Posterior vena cava (tissue), 2 donors: ENCODE measurements around the gene C1orf35. TPM values are rescaled to one million over a fixed set of nuclear protein-coding genes. Genes with fewer than 3 reads are reported as not detected.

Experiments
- DNase-seq: peaks from one replicate; pipeline ENCODE4 v3.0.0-alpha.2; 2020; ENCODE audit warnings: low spot score
- intact Hi-C, 2 donors: fragments of 100-400 bp; cut with DNase I; formaldehyde crosslinking; loops; one replicate each; pipeline versions ENCODE4 v1.14.1 to v1.14.2; 2022 to 2023
- total RNA-seq, 2 donors: library from RNA; stranded (reverse); fragmentation: NEBNext Ultra II Directional; extraction: Animal tissue kit (Norgen Biotek cat#: 25700); gene quantifications; one replicate each; pipeline ENCODE4 v1.2.1, GENCODE V29; 2021
- donor health status: DM: yes; HTN: yes; CAD: no.
- donor health status: DM: yes; HTN: yes; CAD: no.

Gene C1orf35
- total RNA-seq, 2 donors from 2014 or later: 7.8 to 8.0 TPM

DNA sequence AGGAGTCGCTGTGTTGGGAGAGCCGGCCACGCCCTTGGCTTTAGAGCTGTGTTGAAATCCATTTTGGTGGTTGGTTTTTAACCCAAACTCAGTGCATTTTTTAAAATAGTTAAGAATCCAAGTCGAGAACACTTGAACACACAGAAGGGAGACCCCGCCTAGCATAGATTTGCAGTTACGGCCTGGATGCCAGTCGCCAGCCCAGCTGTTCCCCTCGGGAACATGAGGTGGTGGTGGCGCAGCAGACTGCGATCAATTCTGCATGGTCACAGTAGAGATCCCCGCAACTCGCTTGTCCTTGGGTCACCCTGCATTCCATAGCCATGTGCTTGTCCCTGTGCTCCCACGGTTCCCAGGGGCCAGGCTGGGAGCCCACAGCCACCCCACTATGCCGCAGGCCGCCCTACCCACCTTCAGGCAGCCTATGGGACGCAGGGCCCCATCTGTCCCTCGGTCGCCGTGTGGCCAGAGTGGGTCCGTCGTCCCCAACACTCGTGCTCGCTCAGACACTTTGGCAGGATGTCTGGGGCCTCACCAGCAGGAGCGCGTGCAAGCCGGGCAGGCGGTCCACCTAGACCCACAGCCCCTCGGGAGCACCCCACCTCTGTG is 4.7 kb downstream of the C1orf35 start:
- DNase-seq: peak; percentile 73
- intact Hi-C loops: no loop called here

DNA sequence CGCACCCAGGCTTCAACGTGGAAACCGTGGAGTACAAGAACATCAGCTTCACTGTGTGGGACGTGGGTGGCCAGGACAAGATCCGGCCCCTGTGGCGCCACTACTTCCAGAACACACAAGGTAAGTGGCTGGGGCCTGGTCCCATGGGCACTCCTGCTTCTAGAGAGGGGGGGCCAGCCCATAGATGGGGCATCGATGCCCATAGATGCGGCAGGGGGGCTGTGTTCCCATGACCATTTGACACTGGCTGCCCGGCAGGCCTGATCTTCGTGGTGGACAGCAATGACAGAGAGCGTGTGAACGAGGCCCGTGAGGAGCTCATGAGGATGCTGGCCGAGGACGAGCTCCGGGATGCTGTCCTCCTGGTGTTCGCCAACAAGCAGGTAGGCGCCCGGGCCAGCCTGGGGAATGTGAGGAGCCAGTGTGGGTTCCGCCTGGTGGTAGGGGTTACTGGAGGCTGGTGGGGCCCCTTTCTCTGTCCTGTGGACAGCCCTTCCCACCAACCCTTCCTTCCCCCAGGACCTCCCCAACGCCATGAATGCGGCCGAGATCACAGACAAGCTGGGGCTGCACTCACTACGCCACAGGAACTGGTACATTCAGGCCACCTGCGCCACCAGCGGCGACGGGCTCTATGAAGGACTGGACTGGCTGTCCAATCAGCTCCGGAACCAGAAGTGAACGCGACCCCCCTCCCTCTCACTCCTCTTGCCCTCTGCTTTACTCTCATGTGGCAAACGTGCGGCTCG is 5.6 kb downstream of the C1orf35 start:
- intact Hi-C loops: no loop called here
- DNase-seq: peak; percentile 79

GRCh38 chr1:228096416-228097332 is 6.5 kb downstream of the C1orf35 start:
- DNase-seq: peak; percentile 66
- intact Hi-C loops: no loop called here

- no peak for DNase-seq
- intact Hi-C loops: no loop called here
Measured at GRCh38 chr1:228095938-228096337, 7.2 kb downstream of the C1orf35 start.

DNA sequence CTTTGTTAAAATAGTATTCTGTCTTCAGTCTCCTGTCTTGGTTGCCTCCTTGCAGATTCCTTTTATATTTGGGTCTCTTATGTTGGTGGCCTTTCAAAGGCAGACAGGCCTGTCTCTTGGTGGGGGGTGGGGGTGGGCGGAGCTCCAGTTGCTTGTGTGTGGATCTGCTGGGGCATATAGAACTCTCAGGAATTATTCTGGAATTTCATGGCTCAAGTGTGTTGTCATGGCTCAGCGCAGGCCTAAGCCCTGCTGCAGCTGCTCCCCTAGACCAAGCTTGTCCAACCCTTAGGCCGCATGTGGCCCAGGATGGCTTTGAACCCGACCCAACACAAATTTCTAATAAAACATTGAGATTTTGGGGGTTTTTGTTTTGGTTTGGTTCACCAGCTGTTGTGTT is 8.0 kb downstream of the C1orf35 start:
- intact Hi-C loops: no loop called here
- no peak for DNase-seq

DNA sequence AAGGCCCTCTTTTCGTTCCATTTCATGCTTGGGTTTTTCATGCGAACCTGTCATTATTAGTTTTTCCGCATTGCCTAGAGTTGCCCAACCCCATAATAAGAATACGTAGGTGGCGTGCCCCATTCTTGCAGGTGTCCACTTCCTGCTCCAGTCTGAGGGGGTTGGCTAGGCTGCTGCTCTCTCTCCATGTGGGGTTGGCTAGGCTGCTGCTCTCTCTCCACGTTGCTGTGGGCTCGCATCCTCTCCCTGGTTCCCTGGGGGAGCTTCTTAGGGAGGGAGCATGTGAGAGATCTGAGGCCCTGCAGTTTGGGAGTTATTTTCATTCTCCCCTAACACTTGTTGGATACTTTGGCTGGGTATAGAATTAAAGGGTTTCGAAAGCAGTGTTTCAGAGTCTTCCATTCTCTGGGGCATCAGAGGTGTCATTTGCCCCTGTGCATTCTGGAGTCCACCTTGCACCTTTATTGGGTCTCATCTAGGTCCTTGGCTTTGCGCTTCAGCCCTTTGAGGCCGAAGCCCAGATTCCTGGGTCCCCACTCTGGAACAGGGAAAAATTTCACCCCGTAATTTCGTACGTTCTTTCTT is 8.6 kb downstream of the C1orf35 start:
- peak; percentile 43 for DNase-seq

GRCh38 chr1:228093050-228093906 is 9.8 kb downstream of the C1orf35 start:
- peak; percentile 45 for DNase-seq
- intact Hi-C loops: no loop called here

More for the DNA sequence above, 8.6 kb downstream of the C1orf35 start:
- intact Hi-C loops: no loop called here

DNA sequence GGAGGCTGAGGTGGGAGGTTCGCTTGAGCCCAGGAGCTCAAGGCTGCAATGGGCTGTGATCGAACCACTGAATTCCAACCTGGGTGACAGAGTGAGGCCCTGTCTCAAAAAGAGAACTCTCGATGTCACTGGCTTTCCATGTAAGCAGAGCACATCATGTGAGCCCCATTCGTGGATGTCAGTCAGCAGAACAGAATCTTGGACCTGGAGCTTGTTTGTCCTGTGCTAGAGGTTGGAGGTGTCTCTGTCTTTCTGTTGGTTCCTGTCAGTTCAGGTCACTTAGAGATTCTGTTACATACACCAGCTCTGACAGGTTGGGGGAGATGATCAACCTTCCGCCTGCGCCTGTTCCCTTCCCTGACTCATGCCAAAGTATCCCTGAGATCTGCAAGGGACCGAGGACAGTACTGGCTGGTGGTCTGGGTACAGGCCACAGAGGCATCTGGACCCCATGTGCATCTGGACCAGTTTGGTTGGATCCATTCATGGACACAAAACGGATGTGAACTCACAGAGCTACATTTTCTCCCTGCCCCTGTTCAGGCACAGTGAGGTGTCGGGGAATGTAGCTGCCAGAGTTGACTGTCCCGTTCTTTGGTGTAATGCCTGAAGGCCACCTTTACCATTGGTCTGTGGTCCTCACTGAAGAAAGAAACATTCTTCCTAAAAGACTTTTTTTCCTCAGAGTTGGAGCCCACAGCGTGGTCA is 10.6 kb downstream of the C1orf35 start:
- intact Hi-C loops: no loop called here
- DNase-seq: peak; percentile 44

- no peak for DNase-seq
- intact Hi-C loops: no loop called here
Measured at GRCh38 chr1:228091084-228091483, 12.0 kb downstream of the C1orf35 start.

DNA sequence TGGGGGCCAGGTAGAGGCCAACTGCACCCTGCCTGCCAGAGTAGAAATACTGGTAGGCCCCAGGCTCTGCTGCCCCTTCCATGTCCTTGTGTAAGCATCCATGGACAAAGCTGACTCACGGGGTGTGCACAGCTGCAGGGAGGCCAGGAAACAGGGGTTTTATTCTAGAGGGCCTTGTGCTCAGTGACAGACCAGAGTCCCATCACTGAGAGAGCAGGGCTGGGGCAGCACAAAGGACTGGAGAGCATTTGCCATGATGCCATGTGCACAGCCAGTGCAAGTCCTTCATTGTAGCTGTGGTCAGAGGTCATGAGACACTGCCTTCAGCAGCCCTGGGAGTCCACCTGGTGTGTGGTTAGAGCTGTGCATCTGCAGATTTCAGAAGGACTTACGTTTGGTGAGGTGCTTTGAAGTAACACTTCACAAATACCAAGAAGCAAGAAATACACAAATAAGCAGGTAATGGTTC is 12.5 kb downstream of the C1orf35 start:
- intact Hi-C loops: no loop called here
- peak; percentile 49 for DNase-seq

DNA sequence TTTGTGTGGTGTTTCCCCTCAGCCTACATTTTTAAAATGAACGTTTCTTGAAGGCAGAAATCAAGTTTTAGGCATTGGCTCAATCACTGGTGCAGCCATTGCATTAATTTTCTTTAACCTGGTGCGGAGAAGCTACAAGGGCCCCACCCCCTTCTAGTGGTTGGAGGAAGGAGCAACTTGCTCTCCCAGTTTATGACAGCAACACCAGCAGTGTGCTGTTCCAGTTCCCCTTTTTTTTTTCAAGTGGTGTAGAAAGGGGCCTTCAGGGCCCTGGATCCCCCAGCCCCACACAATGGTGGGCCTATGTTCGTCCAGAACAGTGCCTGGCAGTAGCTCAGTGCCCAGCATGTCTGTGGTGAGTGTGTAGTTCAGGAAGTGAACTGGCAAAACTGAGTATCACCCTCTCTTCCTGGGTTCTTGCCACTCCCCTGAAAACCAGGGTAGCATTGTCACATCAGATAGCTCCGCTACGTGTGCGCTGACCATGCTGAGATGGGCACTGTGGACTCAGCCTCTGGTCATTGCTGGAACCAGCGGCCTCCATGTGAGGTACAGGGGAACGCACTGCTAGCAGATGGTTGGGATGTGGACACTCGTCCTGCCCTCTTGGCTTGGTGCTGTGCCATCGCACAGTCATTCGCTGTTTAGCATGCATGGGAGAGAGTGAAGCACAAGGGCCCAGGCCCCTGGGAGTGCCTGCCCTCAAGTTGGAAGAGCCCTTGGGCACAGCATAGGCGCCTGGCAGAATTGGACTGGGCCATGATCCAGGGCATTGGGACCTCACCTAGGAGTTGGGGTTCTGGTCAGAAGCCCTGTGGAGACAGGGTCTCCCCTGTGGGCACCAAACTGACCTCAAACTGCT is 13.4 kb downstream of the C1orf35 start:
- peak; percentile 77 for DNase-seq
- intact Hi-C loops: no loop called here

- intact Hi-C loops: no loop called here
- peak; percentile 76 for DNase-seq
Measured at GRCh38 chr1:228088586-228089498, 14.3 kb downstream of the C1orf35 start.

DNA sequence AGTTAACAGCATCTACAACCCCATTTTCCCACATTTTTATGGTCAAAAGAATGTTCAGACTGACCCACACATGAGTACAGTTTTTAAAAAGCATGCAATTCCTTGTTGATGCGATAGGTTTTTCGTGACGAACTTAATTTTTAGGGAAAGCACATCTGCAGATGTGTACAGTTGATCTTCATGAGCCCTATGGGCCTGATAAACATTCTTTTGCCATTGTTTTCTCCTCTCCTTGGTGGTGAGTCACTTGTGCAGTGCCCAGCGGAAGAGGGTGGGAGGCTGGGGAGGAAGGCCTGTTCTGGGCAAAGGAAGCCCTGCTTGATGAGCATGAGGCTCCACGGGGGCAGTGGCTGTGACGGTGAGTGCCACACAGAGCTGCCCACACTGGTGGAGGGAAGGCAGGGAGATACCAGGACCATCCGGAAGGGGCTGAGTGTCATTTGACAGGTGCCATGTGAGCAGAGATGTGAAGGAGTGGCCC is 15.3 kb downstream of the C1orf35 start:
- peak; percentile 86 for DNase-seq
- intact Hi-C loops: no loop called here

GRCh38 chr1:228085287-228085951 is 17.7 kb downstream of the C1orf35 start:
- peak; percentile 52 for DNase-seq
- intact Hi-C loops: no loop called here

GRCh38 chr1:228084797-228085196 is 18.3 kb downstream of the C1orf35 start:
- intact Hi-C loops: loop anchor here in 1 of 2 donors (5.0 kb wide), 1 partner anchor 423 kb away; no protein-coding TSS in a partner anchor

More at GRCh38 chr1:228084797-228085196, 18.3 kb downstream of the C1orf35 start:
- peak; percentile 61 for DNase-seq
